ENCODE measurements around the gene SLC9B1.

Gene SLC9B1, protein sequence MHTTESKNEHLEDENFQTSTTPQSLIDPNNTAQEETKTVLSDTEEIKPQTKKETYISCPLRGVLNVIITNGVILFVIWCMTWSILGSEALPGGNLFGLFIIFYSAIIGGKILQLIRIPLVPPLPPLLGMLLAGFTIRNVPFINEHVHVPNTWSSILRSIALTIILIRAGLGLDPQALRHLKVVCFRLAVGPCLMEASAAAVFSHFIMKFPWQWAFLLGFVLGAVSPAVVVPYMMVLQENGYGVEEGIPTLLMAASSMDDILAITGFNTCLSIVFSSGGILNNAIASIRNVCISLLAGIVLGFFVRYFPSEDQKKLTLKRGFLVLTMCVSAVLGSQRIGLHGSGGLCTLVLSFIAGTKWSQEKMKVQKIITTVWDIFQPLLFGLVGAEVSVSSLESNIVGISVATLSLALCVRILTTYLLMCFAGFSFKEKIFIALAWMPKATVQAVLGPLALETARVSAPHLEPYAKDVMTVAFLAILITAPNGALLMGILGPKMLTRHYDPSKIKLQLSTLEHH

DNA sequence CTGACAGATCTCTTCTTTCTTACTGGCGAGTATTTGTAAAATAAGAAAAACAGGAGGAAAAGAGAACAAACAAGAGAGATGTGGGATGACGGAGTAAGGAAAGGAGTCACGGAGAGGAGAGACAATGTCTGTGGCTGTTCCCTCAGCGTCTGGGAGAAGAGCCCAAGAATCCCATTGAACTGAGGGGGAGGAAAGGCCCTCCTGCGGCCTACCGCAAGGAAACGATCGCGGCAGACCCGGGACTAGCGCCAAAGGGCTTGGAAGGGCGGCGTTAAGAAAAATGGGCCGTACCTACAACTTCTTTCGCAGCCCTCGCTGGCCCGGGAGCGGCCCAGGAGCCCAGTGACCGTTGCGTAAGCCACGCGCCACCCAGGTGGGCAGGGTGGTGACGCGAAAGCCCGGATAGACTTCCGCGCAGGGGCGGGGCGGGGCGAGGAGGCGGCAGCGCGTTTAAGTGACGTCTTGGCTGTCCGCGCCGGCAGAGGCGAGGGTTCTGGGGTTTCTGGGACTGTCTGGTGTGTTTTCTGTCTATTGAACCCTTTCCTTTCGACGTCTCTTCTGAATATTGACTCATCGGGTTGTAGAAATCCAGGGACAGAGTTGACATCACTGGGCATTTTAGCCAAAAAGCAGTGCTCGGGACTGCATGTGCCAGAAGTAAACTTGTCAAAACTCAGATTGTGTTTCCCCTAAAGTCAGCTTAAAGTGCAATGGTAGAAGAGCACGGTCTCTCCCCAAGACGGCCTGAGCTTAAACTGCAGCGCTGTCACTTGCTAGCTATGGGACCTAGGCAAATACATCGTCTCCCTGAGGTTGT is at the start of gene SLC9B1:
SLC9B1 (minus strand) TSS at position 398 of the 817 bp plus-strand sequence. CDS start 27,994 bp downstream, outside the sequence.
- DNase-seq (ENCODE audit: low read depth), result peak; percentile 96

DNA sequence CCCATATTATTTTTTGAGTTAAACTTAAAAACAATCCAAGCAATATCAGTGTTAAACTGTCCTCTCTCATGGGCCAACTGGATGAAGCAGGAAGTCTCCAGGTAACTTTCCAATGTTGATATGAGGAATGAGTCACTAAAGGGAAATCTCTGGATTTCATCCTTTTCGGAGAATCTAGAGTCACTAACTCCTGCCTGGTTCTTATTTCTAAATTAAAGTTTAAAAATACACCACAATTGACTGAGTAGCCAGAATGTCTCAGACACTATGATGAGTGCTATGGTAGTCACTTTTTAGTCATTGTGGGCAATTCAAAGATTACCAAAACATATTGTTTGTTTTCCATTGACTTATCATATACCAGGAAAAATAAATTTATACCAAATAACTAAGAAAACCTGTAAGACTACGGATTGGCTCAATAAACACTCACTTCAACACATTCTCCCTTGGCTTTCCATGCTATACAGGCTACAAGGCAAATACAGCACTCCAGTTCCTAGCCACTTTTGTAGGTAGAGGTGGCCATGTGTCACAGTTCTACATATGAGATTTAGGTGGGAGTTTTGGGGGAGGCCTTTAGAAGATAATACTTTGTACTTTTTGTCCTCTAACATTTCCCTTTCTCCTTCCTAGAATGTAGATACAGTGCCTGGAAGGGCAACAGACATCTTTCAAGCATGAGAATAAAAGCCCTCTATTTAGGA is 48.5 kb upstream of the SLC9B1 start:
- peak; percentile 10 for DNase-seq (ENCODE audit: low read depth)

DNA sequence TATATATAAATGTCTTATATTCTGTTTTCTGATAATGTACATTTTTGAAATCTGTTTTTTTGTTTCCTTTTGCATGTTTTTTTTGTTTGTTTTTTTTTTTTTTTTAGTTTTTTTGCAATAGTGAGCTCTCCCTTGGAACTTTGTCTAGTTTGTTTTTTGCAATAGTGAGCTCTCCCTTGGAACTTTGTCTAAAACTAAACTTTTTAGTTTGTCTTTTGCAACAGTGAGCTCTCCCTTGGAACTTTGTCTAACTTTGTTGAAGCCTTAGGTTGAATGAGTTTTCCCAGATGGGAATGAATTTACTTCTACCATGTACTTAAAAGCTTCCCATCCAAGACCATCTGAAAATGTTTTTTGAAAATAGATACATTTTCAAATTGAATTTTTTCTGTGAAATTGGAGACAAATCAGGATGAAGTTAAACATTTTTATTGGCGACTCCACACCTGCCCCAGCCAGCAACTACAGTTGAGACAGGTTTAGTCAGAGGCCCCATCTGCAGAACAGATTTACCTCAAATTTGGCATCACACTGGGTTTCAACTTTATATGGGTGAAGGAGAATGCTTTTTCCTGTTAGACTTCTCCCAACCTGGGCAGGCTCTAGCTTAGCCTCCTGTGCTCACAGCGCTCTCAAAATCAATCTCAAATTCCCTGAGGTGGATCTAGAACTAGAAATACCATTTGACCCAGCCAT is 41.1 kb upstream of the SLC9B1 start:
- DNase-seq (ENCODE audit: low read depth), result no peak

DNA sequence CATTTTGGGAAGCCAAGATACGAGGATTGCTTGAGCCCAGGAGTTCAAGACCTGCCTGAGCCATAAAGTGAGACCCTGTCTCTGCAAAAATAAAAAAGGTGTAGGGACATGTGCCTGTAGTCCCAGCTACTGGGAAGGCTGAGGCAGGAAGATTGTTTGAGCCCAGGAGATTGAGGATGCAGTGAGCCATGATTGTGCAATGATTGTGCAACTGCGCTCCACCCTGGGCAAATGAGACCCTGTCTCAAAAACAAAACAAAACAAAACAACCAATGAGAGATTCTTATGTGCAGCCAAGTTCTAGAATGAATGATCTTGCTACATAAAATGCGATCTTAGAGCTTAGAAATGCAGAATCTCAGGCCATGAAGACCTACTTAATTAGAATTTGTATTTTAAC is 34.5 kb upstream of the SLC9B1 start:
- DNase-seq (ENCODE audit: low read depth), result no peak

DNA sequence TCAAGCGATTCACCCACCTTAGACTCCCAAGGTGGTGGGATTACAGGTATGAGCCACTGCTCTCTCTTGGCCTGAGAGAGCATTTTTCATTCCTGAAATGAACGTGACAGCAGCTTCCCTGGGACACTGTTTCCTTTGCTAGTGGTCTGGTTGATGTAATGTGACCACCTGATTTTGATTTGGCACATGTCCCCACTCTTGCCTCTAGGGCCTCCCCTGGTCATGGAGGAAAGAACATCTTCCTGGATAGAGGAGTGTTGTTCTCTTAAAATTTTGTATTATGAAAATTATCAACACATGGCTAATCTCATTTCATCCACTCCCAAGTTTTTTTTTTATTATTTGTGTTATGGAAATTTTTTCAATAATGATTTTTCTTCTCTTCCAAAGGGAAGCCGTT is 33.3 kb upstream of the SLC9B1 start:
- no peak for DNase-seq (ENCODE audit: low read depth)

DNA sequence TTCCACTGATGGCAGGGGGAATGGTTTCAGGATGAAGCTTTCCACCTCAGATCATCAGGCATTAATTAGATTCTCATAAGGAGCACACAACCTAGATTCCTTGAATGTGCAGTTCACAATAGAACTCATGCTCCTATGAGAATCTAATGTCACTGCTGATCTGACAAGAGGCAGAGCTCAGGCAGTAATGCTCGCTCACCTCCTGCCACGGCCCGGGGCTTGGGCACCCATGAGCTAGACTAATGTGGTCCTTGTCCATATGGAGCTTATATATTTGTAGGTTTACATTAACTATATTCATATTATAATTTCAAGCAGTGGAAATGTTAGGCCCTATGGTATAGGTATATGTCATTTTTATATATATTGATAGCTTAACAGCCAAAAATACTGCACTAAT is 32.6 kb upstream of the SLC9B1 start:
- no peak for DNase-seq (ENCODE audit: low read depth)

DNA sequence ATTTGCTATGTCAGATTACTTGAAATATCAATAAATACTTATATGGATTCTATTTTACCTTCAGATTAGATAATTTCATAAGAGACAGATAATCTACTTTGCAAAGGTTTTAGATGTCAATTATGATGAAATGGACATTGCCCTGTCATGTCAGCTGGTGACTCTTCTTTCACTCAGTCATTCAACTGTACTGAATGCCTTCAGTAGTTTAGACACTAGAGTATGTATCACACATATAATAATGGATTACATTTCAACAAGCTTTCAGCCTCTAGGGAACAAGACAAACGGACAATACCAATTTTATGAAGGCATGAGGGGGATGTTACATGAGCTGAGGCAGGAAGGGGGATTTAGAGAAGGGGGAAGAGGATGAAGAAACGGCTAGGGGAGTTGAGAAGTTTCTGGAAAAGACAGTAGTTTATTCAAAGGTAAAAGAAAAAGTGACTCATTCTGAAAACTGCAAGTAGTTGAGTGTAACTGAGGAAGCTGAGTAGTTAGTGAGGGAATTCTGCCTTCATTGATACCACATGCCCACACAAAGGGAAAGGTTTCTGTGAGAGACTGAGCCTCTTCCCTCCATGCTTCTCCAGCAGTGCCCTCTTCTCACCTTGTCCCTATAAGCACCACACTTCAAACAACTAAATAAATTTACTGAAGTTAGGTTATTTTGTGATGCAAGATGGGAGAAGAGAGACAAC is 31.4 kb upstream of the SLC9B1 start:
- DNase-seq (ENCODE audit: low read depth), result peak; percentile 15

DNA sequence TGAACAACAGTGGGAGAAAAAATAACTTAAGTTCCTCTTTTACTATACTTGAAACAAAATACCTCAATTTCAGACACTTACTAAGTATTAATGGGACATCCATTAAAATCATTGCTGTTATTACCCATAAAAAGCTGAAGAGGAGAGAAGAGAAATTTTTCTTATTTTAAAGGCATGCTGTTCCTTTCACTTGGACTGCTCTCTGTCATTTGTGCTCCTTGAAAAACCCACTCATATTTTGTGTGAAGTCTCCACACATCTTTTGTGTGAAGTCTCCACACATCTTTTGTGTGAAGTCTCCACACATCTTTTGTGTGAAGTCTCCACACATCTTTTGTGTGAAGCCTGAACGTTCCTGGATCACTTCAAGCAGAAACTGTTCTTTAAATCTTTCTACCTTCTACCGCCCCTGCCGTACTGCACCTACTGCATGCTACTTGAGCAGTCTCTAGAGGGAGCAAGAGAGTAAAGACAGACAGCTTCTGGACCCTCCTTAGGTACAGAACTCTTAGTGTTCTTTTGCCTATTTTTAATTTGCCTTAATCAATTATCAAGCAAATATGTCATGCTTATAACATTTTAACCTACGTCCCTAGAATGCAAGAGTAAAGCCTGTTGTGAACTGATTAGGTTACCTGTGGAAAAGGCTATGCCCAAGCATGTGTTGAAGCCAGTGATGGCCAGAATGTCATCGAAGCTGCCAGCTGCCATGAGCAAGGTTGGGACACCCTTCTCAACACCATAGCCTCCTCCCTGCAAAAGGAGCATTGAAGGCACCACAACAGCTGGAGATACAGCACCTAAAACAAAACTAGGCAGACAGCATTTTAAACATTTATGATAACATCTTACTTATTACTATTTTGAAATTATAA is 27.1 kb upstream of the SLC9B1 start:
- peak; percentile 53 for DNase-seq (ENCODE audit: low read depth)

DNA sequence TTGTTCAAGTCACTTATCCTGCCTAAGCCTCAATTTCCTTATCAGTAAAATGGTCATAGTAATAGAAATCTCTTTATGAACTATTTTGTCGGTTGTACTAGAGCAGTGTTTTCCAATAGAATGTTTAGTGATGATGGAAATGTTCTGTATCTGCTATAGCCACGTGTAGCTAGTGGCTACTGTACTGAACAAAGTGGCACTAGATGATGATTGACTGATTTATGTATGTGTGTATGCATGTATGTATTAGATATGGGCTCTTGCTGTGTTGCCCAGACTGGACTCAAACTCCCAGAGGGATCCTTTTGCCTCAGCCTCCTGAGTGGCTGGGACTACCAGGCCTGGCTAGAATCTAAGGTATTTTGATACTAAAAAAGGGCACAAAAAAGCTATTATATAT is 24.7 kb upstream of the SLC9B1 start:
- no peak for DNase-seq (ENCODE audit: low read depth)

DNA sequence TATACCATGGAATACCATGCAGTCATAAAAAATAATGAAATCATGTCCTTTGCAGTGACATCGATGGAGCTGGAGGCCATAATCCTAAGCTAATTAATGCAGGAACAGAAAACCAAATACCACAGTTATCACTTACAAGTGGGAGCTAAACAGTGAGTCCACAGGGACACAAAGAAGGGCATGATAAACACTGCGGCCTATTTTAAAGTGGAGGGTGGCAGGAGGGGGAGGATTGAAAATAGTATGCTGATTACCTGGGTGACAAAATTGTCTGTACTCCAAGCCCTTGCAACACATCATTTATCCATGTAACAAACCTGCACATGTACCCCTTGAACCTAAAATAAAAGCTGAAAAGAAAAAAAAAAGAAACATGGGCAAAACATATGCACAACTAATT is 16.7 kb upstream of the SLC9B1 start:
- no peak for DNase-seq (ENCODE audit: low read depth)

DNA sequence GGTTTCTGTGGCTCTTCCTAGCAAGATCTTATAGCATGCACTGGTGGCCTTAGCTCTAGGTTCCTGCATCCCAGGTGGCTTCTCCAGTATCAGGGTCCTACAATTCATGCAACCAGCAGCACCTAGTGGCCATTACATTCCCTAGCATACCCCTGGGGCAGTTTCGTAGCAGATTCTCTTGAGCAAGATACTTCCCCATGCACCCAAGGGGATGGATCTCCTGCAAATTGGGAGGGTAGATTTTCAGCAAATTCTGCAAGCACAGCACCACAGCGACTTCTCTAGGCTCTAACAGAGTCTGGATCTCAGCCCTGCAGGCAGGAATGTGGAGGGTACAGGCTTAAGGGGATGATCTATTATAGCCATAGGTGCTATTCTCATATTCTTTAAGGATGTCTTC is 13.1 kb upstream of the SLC9B1 start:
- peak; percentile 43 for DNase-seq (ENCODE audit: low read depth)

DNA sequence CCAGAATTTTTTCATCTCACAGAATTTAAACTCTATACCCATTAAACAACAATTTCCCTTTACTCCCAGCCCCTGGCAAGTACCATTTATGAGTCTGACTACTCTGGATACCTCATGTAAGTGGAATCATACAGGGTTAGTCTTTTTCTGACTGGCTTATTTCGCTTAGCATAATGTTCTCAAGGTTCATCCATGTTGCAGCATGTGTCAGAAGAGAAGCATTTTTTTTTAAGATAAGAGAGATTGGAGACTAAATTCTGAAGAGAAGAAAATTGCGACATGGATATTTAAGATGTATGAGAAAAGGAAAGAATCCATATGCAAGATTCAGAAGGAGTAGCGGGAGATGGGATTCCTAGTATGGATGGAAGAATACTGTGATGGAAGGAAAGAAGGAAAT is 11.3 kb upstream of the SLC9B1 start:
- DNase-seq (ENCODE audit: low read depth), result no peak

DNA sequence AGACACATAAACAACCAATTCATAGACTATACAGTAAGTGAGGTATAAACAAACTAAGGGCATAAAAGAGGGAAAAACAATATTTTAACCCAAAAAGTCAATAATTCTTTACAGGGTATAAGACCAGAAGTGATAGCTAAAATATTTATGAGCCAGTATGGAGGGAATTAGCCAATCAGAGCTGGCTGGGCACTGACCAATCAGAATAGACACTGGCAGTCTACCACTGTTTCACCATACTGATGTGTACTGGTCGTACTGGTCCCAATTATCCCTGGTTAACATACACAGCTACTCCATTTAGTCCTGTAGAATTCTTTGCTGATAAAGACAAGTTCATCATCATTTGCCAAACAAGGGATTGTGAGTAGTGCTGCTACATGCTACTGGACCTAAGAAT is 9.8 kb upstream of the SLC9B1 start:
- DNase-seq (ENCODE audit: low read depth), result no peak

DNA sequence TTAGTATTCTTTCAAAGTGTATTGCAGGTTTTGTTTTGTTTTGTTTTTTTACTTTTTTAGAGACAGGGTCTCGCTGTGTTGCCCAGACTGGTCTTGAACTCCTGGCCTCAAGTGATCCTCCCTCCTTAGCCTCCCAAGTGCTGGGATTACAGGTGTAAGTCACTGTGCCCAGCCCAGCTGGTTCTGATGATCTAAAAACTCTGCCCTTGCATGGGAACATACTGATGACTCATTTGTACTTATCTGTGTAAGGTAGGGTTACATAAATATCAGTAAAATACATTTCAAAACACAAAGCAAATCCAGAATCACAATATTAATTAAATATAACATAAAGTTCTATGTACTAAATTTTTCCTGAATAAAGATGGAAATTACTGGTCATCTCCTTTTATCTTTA is 7.4 kb upstream of the SLC9B1 start:
- no peak for DNase-seq (ENCODE audit: low read depth)

DNA sequence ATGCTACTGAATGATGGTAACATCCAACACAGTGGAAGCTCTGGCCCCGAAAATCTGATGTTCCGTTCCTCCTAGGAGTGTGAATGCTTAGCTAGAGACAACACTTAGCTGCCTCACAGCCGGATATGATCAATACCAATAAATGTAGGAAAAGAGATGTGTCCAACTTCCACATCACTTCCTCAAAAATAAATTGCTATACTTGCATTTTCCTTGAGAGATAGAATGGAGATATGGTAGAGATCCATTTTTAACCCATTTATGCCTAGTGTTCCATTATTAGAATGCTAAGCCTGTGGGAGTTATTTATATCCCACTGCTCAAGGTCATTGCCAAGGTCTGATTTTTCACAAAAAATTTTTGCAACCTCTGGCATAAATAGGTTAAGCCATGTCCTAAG is 5.5 kb upstream of the SLC9B1 start:
- no peak for DNase-seq (ENCODE audit: low read depth)

DNA sequence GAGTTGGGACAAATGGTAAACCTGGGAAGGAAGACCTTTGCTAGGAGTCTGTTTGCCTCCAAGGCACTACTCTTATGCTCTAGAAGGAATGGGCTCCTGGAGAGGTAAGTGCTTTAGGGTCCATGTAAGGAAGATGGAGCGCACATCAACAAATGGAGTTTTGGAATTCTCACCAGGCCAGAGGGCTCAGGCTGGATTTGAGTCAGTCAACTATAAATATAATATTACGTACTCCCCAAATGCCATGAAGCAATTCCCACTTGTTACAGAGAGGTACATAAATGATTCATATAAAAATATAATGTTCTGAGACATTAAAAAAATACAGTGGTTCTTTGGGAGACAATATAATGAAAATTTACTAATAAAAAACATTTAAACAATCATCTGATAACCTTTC is 1.6 kb upstream of the SLC9B1 start:
- no peak for DNase-seq (ENCODE audit: low read depth)

DNA sequence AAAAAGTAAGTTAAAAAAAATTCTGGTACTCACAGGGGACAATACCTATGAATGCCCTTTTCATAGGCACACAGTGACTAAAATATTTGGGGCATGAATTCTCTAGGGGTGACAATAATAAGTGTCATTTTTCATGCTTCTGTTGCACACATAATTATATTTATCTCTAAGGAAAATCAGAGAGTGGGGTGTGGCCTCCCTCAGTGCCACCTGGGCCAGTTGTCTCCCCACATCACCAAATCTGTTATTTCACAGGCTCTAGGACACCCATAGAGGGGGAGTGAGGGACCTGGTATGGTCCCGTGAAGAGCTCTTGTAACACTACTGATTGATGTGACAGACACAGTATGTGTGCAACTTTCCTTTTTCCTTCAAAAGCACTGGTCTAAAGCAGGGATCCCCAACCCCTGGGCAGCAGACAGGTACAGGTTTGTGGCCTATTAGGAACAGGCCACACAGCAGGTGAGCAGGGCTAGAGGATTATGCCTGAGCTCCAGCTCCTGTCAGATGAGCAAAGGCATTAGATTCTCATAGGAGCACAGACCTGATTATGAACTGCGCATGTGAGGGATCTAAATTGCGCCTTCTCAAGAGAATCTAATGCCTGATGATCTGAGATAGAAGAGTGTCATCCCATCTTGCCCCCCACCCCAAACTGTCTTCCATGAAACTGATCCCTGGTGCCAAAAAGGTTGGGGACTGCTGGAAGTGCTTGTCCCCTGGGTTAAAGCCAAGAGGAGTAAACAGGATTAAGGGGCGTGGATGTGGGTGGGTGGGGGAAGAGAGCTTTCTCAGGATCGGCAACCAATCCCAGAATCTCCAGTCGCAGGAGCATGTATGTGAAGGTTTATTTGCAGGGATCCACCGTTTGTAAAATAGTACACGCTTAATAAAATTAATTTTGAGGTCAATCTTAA is 856 bp downstream of the SLC9B1 start:
- peak; percentile 0 for DNase-seq (ENCODE audit: low read depth)

DNA sequence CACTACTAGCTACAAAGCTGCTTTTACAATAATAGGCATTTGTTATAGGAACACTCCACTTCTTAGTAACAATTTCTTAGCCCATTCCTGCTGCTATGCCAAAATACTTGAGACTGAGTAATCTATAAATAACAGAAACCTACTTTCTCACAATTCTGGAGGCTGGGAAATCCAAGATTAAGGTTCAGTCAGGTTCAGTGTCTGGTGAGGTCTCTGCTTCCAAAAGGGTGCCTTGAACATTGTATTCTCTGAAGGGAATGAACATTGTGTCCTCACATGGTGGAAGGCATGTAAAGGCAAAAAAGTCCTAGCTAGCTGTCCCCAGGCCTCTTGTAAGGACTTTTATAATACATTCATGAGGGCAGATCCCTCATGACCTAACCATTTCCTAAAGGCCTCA is 7.0 kb downstream of the SLC9B1 start:
- DNase-seq (ENCODE audit: low read depth), result peak; percentile 5

DNA sequence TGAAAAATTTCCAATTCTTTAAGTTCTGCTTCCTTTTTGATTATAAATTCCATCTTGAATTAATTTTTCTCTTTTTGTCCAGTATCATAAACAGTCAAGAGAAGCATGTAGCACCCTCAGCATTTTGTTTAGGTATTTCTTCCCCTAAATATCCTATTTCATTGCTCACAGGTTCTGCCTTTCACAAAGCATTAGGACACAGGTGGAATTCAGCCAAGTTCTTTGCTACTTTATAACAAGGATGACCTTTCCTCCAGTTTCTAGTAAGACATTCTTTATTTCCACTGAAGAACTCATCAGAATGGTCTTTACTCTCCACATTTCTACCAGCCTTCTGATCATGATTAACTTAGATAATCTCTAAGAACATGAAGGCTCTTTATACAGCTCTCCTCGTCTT is 7.4 kb downstream of the SLC9B1 start:
- peak; percentile 65 for DNase-seq (ENCODE audit: low read depth)

Measured in EH (cell line).